ENCODE measurements around the gene CENPN. TPM values are rescaled to one million over a fixed set of nuclear protein-coding genes. Genes with fewer than 3 reads are reported as not detected.

Gene CENPN
- total and polyA plus RNA-seq, 2 of the 13 experiments (the other 11 are each of a cell fraction or from before 2014, with no cell fraction given), result 29.7 to 129 TPM

- ChIA-PET CTCF (ENCODE audit: low intra/inter-chr PET ratio, low total read pairs) (no interaction called here), POLR2A (interaction anchor here (1.0 kb wide), 1 partner anchor 10 kb away, joined by 4 read pairs; the partner anchor contains the start of gene C16orf46)
- Histone ChIP-seq H3K36me3 (replicated peaks in 1 of 2; ENCODE audit: control insufficient read depth in 1 of 2, insufficient read depth in 2 of 2, low read length in 2 of 2) (no peaks in the 10 kb centered on the region), H3K9ac (ENCODE audit: insufficient read depth, low read depth, low read length) (no peak overlapping the region), H3K4me2 (ENCODE audit: low read depth, low read length) (no peak overlapping the region), H3K27me3 (ENCODE audit: control insufficient read depth in 1 of 2, insufficient read depth in 2 of 2, low read length in 2 of 2) (no peaks in the 10 kb centered on the region), H3K79me2 (ENCODE audit: insufficient read depth, low read length) (no peaks in the 10 kb centered on the region), H3K4me1 (ENCODE audit: insufficient read depth, low read length) (peaks cover 4% of the 10 kb centered on the region), H3K9me3 (ENCODE audit: low read length) (no peaks in the 10 kb centered on the region), H4K20me1 (ENCODE audit: insufficient read depth, low read length) (no peaks in the 10 kb centered on the region), H3K27ac (ENCODE audit: extremely low read length, insufficient read depth, low read length) (no peak overlapping the region), H3K4me3 (replicated peaks in 1 of 3; ENCODE audit: insufficient read depth in 1 of 3, low read depth in 2 of 3, low read length in 3 of 3) (no peak overlapping the region), H2AFZ (ENCODE audit: low read length) (no peak overlapping the region)
- BruUV-seq (replicated peaks), result no TSS peak
- in situ Hi-C loops (cut with HindIII; ENCODE audit: extremely low pct_ligation_motif_present, low pct_unique_long_range_greater_than_20kb), result no loop called here
- no peak for FAIRE-seq
- no peak for TF ChIP-seq NFRKB (IDR thresholded peaks at IDR 0.05)
- TF ChIP-seq TP53 (CRISPR knock-in tag; conservative IDR thresholded peaks at IDR 0.05), result no peak
- TF ChIP-seq SAP130 (CRISPR knock-in tag; IDR thresholded peaks at IDR 0.05; ENCODE audit: low read depth), result no peak
- TF ChIP-seq ZNF337 (CRISPR knock-in tag; IDR thresholded peaks at IDR 0.05; ENCODE audit: borderline replicate concordance, low read depth), result no peak
- no peak for TF ChIP-seq ZNF605 (CRISPR knock-in tag; IDR thresholded peaks at IDR 0.05)
- TF ChIP-seq ZNF580 (CRISPR knock-in tag; IDR thresholded peaks at IDR 0.05; ENCODE audit: borderline replicate concordance, low read depth), result no peak
- TF ChIP-seq TCF7 (IDR thresholded peaks at IDR 0.05; ENCODE audit: low read depth), result no peak
- TF ChIP-seq HOXA5 (CRISPR knock-in tag; IDR thresholded peaks at IDR 0.05), result no peak
- TF ChIP-seq ATF1 (CRISPR knock-in tag; IDR thresholded peaks at IDR 0.05), result no peak
- no peak for DNase-seq (ENCODE audit: low spot score)
- 73% methylated on average over 4 of the region's 4 CpGs for WGBS (ENCODE audit: low lambda C conversion rate)
- intact Hi-C loops (cut with micrococcal nuclease; ENCODE audit: unreplicated experiment), result no loop called here
- no peak for ATAC-seq
These were observed 59.7 kb downstream of the CENPN start for GRCh38 chr16:81066681-81067080.

- FAIRE-seq, result no peak
- ATAC-seq, result no peak
- Histone ChIP-seq H3K4me1 (ENCODE audit: insufficient read depth, low read length) (peaks cover 7% of the 10 kb centered on the region), H3K27me3 (ENCODE audit: control insufficient read depth in 1 of 2, insufficient read depth in 2 of 2, low read length in 2 of 2) (no peaks in the 10 kb centered on the region), H3K4me3 (replicated peaks in 1 of 3; ENCODE audit: insufficient read depth in 1 of 3, low read depth in 2 of 3, low read length in 3 of 3) (no peak overlapping the region), H3K27ac (ENCODE audit: extremely low read length, insufficient read depth, low read length) (no peak overlapping the region), H3K9ac (ENCODE audit: insufficient read depth, low read depth, low read length) (no peak overlapping the region), H2AFZ (ENCODE audit: low read length) (no peak overlapping the region), H4K20me1 (ENCODE audit: insufficient read depth, low read length) (no peaks in the 10 kb centered on the region), H3K79me2 (ENCODE audit: insufficient read depth, low read length) (no peaks in the 10 kb centered on the region), H3K4me2 (ENCODE audit: low read depth, low read length) (no peak overlapping the region), H3K9me3 (ENCODE audit: low read length) (no peaks in the 10 kb centered on the region), H3K36me3 (replicated peaks in 1 of 2; ENCODE audit: control insufficient read depth in 1 of 2, insufficient read depth in 2 of 2, low read length in 2 of 2) (no peaks in the 10 kb centered on the region)
- DNase-seq (ENCODE audit: low spot score), result no peak
- ChIA-PET POLR2A (no interaction called here), CTCF (ENCODE audit: low intra/inter-chr PET ratio, low total read pairs) (no interaction called here)
- no peak for TF ChIP-seq ZSCAN5A (CRISPR knock-in tag; IDR thresholded peaks at IDR 0.05; ENCODE audit: borderline replicate concordance)
- TF ChIP-seq ARID2 (CRISPR knock-in tag; IDR thresholded peaks at IDR 0.05; ENCODE audit: borderline replicate concordance), result no peak
- intact Hi-C loops (cut with micrococcal nuclease; ENCODE audit: unreplicated experiment), result no loop called here
- BruUV-seq (replicated peaks), result no TSS peak
- 95% methylated on average over 1 of the region's 1 CpG for WGBS (ENCODE audit: low lambda C conversion rate)
- in situ Hi-C loops (cut with HindIII; ENCODE audit: extremely low pct_ligation_motif_present, low pct_unique_long_range_greater_than_20kb), result no loop called here
These were observed 60.2 kb downstream of the CENPN start for GRCh38 chr16:81067166-81067565.

Measured in HepG2 (cell line).